ENCODE results near the gene SORCS1.

DNA sequence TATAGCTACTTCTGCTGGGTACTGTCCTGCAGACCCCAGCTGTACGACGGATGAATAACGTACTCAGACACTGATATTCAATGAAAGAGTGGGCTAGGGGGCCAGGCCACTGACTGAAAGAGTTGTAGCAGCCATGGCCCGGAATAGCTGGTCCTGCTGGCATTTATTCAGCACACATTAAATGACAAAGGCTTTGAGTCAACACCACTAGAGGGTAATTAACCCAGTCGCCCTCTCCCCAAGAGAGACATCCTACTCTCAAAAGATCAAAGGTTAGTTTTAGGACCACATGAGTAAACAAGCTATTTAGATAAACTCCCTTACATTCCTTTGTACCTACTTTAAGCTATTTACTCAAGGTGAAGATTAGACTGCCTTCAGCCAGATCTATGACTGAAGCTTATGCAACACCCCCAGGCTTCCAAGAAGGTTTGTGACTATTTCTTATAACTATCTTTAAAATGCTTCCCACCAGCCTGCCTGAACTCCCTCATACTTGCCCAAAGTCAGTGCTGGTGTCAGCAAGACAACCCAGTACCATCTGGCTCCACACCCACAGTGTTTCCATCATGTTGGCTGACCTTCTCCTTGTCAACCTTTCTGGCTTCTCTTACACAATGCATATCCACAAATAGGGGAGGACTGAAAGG, 629.1 kb downstream of the SORCS1 start:
- TF ChIP-seq, protein P1, sequence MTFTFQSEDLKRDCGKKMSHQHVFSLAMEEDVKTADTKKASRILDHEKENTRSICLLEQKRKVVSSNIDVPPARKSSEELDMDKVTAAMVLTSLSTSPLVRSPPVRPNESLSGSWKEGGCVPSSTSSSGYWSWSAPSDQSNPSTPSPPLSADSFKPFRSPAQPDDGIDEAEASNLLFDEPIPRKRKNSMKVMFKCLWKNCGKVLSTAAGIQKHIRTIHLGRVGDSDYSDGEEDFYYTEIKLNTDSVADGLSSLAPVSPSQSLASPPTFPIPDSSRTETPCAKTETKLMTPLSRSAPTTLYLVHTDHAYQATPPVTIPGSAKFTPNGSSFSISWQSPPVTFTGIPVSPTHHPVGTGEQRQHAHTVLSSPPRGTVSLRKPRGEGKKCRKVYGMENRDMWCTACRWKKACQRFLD (tag by site-specific recombination; IDR thresholded peaks at IDR 0.05): no peak
- TF ChIP-seq HIC1 (tag by site-specific recombination; IDR thresholded peaks at IDR 0.05): no peak
- TF ChIP-seq, protein P2, sequence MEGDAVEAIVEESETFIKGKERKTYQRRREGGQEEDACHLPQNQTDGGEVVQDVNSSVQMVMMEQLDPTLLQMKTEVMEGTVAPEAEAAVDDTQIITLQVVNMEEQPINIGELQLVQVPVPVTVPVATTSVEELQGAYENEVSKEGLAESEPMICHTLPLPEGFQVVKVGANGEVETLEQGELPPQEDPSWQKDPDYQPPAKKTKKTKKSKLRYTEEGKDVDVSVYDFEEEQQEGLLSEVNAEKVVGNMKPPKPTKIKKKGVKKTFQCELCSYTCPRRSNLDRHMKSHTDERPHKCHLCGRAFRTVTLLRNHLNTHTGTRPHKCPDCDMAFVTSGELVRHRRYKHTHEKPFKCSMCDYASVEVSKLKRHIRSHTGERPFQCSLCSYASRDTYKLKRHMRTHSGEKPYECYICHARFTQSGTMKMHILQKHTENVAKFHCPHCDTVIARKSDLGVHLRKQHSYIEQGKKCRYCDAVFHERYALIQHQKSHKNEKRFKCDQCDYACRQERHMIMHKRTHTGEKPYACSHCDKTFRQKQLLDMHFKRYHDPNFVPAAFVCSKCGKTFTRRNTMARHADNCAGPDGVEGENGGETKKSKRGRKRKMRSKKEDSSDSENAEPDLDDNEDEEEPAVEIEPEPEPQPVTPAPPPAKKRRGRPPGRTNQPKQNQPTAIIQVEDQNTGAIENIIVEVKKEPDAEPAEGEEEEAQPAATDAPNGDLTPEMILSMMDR (tag by site-specific recombination; IDR thresholded peaks at IDR 0.05): no peak
- TF ChIP-seq KLF7 (tag by site-specific recombination; IDR thresholded peaks at IDR 0.05; ENCODE audit: borderline replicate concordance): no peak
- TF ChIP-seq ZNF639 (tag by site-specific recombination; IDR thresholded peaks at IDR 0.05): no peak
- TF ChIP-seq ZNF302 (tag by site-specific recombination; IDR thresholded peaks at IDR 0.05; ENCODE audit: low read depth): no peak
- TF ChIP-seq, protein P3, sequence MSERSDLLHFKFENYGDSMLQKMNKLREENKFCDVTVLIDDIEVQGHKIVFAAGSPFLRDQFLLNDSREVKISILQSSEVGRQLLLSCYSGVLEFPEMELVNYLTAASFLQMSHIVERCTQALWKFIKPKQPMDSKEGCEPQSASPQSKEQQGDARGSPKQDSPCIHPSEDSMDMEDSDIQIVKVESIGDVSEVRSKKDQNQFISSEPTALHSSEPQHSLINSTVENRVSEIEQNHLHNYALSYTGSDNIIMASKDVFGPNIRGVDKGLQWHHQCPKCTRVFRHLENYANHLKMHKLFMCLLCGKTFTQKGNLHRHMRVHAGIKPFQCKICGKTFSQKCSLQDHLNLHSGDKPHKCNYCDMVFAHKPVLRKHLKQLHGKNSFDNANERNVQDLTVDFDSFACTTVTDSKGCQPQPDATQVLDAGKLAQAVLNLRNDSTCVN (tag by site-specific recombination; optimal IDR thresholded peaks at IDR 0.05): no peak

All from HEK293 (cell line).